K562 (cell line): ENCODE measurements around the gene KCNA2. TPM values are rescaled to one million over a fixed set of nuclear protein-coding genes. Genes with fewer than 3 reads are reported as not detected.

Experiments used
- CREB3L1 ChIP-seq: fragments of 450-650 bp; IDR thresholded peaks from 2 replicates; pipeline ENCODE4 v1.6.1; 2014; ENCODE audit warnings: low read depth, mild to moderate bottlenecking, moderate library complexity, borderline replicate concordance
- E2F6 ChIP-seq, 2 experiments: IDR thresholded peaks; 2 replicates each; pipeline ENCODE4 v1.6.1; 2011; ENCODE audit warnings: borderline replicate concordance in 1 of 2, control low read depth in 1 of 2, low read depth in 1 of 2, low read length in 1 of 2, mild to moderate bottlenecking in 1 of 2, mixed read lengths in 1 of 2, moderate library complexity in 1 of 2; ENCODE audit not compliant: insufficient read depth in 1 of 2, insufficient read length in 1 of 2, poor library complexity in 1 of 2, severe bottlenecking in 1 of 2; ENCODE audit errors: extremely low read depth in 1 of 2
- FOXJ2 ChIP-seq: fragments of 200-800 bp; sonication (Bioruptor generic); IDR thresholded peaks from 2 replicates; pipeline ENCODE4 v1.6.1; 2016; ENCODE audit warnings: missing genetic modification characterization, missing compliant biosample characterization
- HDAC6 ChIP-seq: IDR thresholded peaks from 2 replicates; pipeline ENCODE4 v1.6.1; 2012; ENCODE audit warnings: low read depth, mild to moderate bottlenecking, control low read depth, inconsistent platforms, low read length, moderate library complexity
- IFI16 ChIP-seq: fragments of 250-450 bp; sonication (Bioruptor Pico); IDR thresholded peaks from 2 replicates; pipeline ENCODE4 v2.1.2; 2022; ENCODE audit warnings: mild to moderate bottlenecking, inconsistent platforms
- MED1 ChIP-seq: sonication (generic); formaldehyde crosslinking; IDR thresholded peaks from 2 replicates; pipeline ENCODE4 v1.8.1; 2023; ENCODE audit warnings: missing genetic modification reagents, borderline replicate concordance
- PKNOX1 ChIP-seq: fragments of 450-650 bp; IDR thresholded peaks from 2 replicates; pipeline ENCODE4 v1.6.1; 2016
- REST ChIP-seq, 2 experiments: fragments of 450-650 bp; formaldehyde crosslinking in 1 of 2; IDR thresholded peaks; 2 replicates each; pipeline versions ENCODE4 v1.4.0 to v1.6.1; 2014 to 2020; ENCODE audit warnings: mild to moderate bottlenecking in 2 of 2, borderline replicate concordance in 1 of 2, low read depth in 1 of 2
- RHOXF2B ChIP-seq: fragments of 250-450 bp; sonication (Bioruptor Pico); conservative IDR thresholded peaks from 2 replicates; pipeline ENCODE4 v1.5.1; 2021
- SAP30 ChIP-seq: fragments of 200-600 bp; sonication (generic); IDR thresholded peaks from 2 replicates; pipeline ENCODE4 v1.6.1; 2012; ENCODE audit warnings: borderline replicate concordance, low read depth, mild to moderate bottlenecking, moderate library complexity, low read length, control low read depth, inconsistent platforms; ENCODE audit not compliant: insufficient read depth, poor library complexity, severe bottlenecking
- SMAD2 ChIP-seq: fragments of 150-350 bp; IDR thresholded peaks from 2 replicates; pipeline ENCODE4 v1.6.1; 2014; ENCODE audit warnings: low read depth, mild to moderate bottlenecking, low read length
- SMAD3 ChIP-seq: fragments of 450-650 bp; formaldehyde crosslinking; conservative IDR thresholded peaks from 2 replicates; pipeline ENCODE4 v1.4.0; 2020; ENCODE audit warnings: mild to moderate bottlenecking
- ZNF445 ChIP-seq: fragments of 250-450 bp; sonication (Bioruptor Pico); IDR thresholded peaks from 2 replicates; pipeline ENCODE4 v1.4.0; 2020; ENCODE audit warnings: low read depth, mild to moderate bottlenecking, moderate library complexity
- polyA plus RNA-seq, 8 experiments: library from polyadenylated mRNA; depleted of rRNA in 4 of 8; stranded (reverse) in 5 of 8; unstranded in 3 of 8; fragments of >200 nt; fragmentation: Nextera tagmentation in 2 of 8; fragmentation: Illumina TruSeq in 1 of 8; extraction: Ambion mirVana in 2 of 8; extraction: Trizol in 1 of 8; gene quantifications; 2 replicates each; pipeline versions ENCODE4 v1.2.1 to v1.2.3, GENCODE V29; 2011 to 2014; ENCODE audit warnings: inconsistent platforms in 1 of 8, missing spikeins in 1 of 8
- total RNA-seq, 7 experiments: library from RNA; depleted of rRNA in 6 of 7; stranded (reverse); fragments of >200 nt in 6 of 7; fragmentation: Illumina TruSeq in 2 of 7; extraction: Trizol in 2 of 7; gene quantifications; 2 replicates each; pipeline versions ENCODE4 v1.2.1 to v1.2.3, GENCODE V29; 2011 to 2021; ENCODE audit warnings: low replicate concordance in 1 of 7

Gene KCNA2
- total and polyA plus RNA-seq, 9 of the 15 experiments (the other 6 are each of a cell fraction or from before 2014, with no cell fraction given): not detected

GRCh38 chr1:110619412-110620249 is 13.5 kb upstream of the KCNA2 start (continued):
- TF ChIP-seq PKNOX1 (peak; percentile 17; the same call in 1 of the 2 replicates), RHOXF2B (no peak), ZNF445 (CRISPR knock-in tag) (no peak), IFI16 (CRISPR knock-in tag) (no peak), SMAD2 (no peak), FOXJ2 (no peak), CREB3L1 (no peak), HDAC6 (no peak), E2F6 (IDR thresholded peaks at IDR 0.05; ENCODE audit: borderline replicate concordance in 1 of 2, extremely low read depth in 1 of 2, insufficient read depth in 1 of 2, insufficient read length in 1 of 2, low read depth in 1 of 2, low read length in 1 of 2, poor library complexity in 1 of 2, severe bottlenecking in 1 of 2) (peak; percentile 46 to 81), REST (IDR thresholded peaks at IDR 0.05; ENCODE audit: borderline replicate concordance) (peak; percentile 87), REST (CRISPR knock-in tag; IDR thresholded peaks at IDR 0.05; ENCODE audit: low read depth) (no peak), SMAD3 (CRISPR knock-in tag) (no peak), SAP30 (no peak), MED1 (no peak)
